GM12878 (cell line): ENCODE measurements around the gene DMXL1. TPM values are rescaled to one million over a fixed set of nuclear protein-coding genes. Genes with fewer than 3 reads are reported as not detected.

Experiments used
- CHD1 ChIP-seq: IDR thresholded peaks from 2 replicates; pipeline ENCODE4 v1.6.1; 2012; ENCODE audit warnings: low read depth, low read length, improper control_type of control experiment
- MLLT1 ChIP-seq: fragments of 450-650 bp; IDR thresholded peaks from 2 replicates; pipeline ENCODE4 v1.6.1; 2016; ENCODE audit warnings: mild to moderate bottlenecking
- POLR2AphosphoS5 ChIP-seq: IDR thresholded peaks from 2 replicates; pipeline ENCODE4 v1.6.1; 2011; ENCODE audit warnings: mild to moderate bottlenecking, low read length, inconsistent platforms
- RB1 ChIP-seq: fragments of 450-650 bp; formaldehyde crosslinking; IDR thresholded peaks from 2 replicates; pipeline ENCODE4 v1.6.1; 2017; ENCODE audit warnings: mild to moderate bottlenecking, borderline replicate concordance
- TCF3 ChIP-seq: IDR thresholded peaks from 2 replicates; pipeline ENCODE4 v1.6.1; 2012; ENCODE audit warnings: low read depth, mild to moderate bottlenecking, low read length, borderline replicate concordance; ENCODE audit not compliant: insufficient read depth
- polyA plus RNA-seq, 11 experiments: library from polyadenylated mRNA; depleted of rRNA in 4 of 11; unstranded in 6 of 11; stranded (reverse) in 5 of 11; fragments of >200 nt; fragmentation: Nextera tagmentation in 4 of 11; fragmentation: Illumina TruSeq in 1 of 11; extraction: Ambion mirVana in 4 of 11; extraction: Trizol in 1 of 11; gene quantifications; 1 replicate in 1 of 11; 2 replicates in 10 of 11; pipeline versions ENCODE4 v1.2.1 to v1.2.3, GENCODE V29; 2011 to 2016; ENCODE audit warnings: inconsistent platforms in 2 of 11, missing spikeins in 2 of 11, low read depth in 1 of 11
- total RNA-seq, 4 experiments: library from RNA; depleted of rRNA in 3 of 4; stranded (reverse); fragments of >200 nt in 3 of 4; fragmentation: Illumina TruSeq in 1 of 4; extraction: Trizol in 1 of 4; gene quantifications; 2 replicates each; pipeline versions ENCODE4 v1.2.1 to v1.2.3, GENCODE V29; 2013 to 2021
- TF ChIP-seq, protein P1 (sequence below): IDR thresholded peaks from 2 replicates; pipeline ENCODE4 v1.6.1; 2012; ENCODE audit warnings: improper control_type of control experiment, low read depth, low read length; ENCODE audit not compliant: insufficient replicate concordance

DMXL1 gene
- total and polyA plus RNA-seq, 10 of the 15 experiments (the other 5 are each of a cell fraction or from before 2014, with no cell fraction given), result 9.1 to 67.7 (median 34.1) TPM

GRCh38 chr5:119292701-119293515 is 222.0 kb downstream of the DMXL1 start (continued):
- TF ChIP-seq TCF3, result no peak
- no peak for TF ChIP-seq CHD1
- no peak for TF ChIP-seq RB1
- no peak for TF ChIP-seq POLR2AphosphoS5
- TF ChIP-seq, protein P1, sequence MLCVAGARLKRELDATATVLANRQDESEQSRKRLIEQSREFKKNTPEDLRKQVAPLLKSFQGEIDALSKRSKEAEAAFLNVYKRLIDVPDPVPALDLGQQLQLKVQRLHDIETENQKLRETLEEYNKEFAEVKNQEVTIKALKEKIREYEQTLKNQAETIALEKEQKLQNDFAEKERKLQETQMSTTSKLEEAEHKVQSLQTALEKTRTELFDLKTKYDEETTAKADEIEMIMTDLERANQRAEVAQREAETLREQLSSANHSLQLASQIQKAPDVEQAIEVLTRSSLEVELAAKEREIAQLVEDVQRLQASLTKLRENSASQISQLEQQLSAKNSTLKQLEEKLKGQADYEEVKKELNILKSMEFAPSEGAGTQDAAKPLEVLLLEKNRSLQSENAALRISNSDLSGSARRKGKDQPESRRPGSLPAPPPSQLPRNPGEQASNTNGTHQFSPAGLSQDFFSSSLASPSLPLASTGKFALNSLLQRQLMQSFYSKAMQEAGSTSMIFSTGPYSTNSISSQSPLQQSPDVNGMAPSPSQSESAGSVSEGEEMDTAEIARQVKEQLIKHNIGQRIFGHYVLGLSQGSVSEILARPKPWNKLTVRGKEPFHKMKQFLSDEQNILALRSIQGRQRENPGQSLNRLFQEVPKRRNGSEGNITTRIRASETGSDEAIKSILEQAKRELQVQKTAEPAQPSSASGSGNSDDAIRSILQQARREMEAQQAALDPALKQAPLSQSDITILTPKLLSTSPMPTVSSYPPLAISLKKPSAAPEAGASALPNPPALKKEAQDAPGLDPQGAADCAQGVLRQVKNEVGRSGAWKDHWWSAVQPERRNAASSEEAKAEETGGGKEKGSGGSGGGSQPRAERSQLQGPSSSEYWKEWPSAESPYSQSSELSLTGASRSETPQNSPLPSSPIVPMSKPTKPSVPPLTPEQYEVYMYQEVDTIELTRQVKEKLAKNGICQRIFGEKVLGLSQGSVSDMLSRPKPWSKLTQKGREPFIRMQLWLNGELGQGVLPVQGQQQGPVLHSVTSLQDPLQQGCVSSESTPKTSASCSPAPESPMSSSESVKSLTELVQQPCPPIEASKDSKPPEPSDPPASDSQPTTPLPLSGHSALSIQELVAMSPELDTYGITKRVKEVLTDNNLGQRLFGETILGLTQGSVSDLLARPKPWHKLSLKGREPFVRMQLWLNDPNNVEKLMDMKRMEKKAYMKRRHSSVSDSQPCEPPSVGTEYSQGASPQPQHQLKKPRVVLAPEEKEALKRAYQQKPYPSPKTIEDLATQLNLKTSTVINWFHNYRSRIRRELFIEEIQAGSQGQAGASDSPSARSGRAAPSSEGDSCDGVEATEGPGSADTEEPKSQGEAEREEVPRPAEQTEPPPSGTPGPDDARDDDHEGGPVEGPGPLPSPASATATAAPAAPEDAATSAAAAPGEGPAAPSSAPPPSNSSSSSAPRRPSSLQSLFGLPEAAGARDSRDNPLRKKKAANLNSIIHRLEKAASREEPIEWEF, result no peak
- TF ChIP-seq MLLT1, result no peak
